ENCODE results near the gene SELENOI.
"Not testable (repeated sequence)": the region's sequence is repeated elsewhere in the genome, so short reads cannot be mapped to it uniquely, and the experiment has no call there.

The SELENOI gene

DNA sequence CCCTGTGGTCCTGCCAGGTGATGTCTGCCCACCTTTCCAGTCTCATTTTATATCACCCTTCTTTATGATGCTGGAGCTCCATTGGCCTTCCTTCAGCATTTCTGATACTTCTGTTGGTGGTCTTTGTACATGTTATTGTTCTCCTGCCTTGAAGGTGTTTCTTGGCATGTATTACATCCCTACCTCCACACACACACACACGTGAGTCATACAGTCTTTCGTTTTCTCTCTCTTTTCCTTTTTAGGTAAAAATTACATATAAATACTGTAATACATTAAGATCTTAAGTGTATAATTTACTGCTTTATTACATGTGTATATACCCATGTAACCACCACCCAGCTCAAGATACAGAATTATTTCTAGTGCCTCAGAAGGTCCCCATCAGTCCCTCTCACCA, 10.8 kb downstream of the SELENOI start:
- no peak for DNase-seq (ENCODE audit: low read depth, low spot score)

DNA sequence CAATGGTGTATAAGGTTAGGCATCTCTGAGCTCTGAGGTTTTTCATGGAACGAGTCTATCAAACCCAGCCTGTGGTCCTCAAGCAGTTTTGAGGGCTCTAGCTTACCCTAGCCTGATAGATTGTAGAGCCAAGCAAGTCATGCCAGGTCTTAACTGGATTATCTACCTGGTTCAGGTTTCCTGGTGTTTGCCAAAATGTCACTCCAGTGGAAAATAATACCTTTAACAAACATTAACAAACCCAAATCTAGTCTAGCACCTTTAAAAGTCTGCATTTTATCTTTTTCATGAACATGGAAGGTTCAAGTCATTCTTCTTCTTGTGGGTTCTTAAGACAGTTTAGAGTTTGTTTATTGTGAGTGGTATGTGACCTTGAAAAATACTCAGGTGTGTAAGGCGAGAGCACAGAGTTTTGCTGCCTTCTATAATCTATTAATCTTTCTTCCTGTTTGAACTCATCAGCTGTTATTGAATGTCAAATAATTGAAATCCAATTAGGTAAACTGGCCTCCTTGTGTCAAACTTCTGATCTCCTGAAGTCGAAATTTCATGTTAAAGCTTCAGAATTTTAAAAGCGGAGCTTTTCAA, 14.0 kb downstream of the SELENOI start:
- no peak for DNase-seq (ENCODE audit: low read depth, low spot score)

DNA sequence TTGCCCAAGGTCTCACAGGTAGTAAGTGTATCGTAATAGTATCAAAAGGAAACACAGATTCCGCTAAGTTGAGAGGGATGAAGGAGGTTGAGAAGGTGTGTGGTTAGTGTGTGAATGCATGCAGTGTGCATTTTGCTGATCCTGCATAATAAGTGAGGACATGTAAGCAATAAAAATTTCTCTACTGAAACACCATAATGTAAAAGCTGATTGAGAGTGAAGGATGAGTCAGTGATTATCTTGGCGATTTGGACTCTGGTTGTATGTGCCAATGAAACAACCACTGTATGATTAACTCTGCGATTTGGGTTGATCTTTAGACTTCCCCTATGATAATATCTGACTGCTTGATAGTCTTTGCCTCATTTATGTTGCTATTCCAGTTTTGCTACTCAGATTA, 17.4 kb downstream of the SELENOI start:
- no peak for DNase-seq (ENCODE audit: low read depth, low spot score)

DNA sequence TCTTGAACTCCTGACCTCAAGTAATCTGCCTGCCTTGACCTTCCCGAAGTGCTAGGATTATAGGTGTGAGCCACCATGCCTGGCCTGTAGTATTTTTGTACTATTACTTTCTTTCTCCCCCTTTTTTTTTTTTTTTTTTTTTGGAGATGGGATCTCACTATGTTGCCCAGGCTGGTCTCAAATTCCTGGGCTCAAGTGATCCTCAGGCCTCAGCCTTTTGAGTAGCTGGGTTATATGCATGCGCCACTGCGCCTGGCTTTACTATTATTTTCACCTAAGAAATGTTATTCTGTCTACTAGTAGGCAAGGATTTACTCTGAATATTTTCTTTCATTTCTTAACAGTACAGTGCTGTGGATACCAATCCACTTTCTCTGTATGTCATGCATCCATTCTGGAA, 18.0 kb downstream of the SELENOI start:
- no peak for DNase-seq (ENCODE audit: low read depth, low spot score)

DNA sequence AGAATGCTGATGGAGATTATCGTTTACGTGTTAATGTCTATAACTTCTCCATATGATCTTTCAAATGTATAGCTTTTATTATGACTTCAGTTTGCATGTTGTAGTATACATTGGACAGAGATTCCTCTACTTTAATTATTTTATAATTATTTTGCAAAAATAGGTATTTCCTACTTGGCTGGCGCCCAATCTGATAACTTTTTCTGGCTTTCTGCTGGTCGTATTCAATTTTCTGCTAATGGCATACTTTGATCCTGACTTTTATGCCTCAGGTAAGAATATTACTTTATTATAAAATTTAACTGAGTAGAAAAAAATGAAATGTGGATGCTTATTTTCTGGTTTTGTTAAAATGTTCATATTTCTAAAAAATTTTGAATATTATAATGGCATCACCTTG, 18.7 kb downstream of the SELENOI start:
- DNase-seq (ENCODE audit: low read depth, low spot score): no peak

DNA sequence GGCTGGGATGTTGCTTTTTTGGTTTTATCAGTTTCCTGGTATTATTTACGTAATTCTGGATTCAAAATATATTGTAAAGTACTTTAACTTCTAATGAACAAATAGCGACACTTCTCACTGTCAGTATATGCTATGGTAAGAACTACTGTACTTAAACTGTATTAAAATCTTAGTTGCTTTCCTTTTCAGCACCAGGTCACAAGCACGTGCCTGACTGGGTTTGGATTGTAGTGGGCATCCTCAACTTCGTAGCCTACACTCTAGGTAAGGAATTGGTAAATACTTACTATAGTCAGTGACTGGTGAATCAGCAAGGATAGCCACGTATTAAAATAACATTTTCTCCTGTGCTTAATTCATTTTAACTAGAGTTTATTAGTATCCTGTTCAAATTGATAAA, 21.0 kb downstream of the SELENOI start:
- no peak for DNase-seq (ENCODE audit: low read depth, low spot score)

DNA sequence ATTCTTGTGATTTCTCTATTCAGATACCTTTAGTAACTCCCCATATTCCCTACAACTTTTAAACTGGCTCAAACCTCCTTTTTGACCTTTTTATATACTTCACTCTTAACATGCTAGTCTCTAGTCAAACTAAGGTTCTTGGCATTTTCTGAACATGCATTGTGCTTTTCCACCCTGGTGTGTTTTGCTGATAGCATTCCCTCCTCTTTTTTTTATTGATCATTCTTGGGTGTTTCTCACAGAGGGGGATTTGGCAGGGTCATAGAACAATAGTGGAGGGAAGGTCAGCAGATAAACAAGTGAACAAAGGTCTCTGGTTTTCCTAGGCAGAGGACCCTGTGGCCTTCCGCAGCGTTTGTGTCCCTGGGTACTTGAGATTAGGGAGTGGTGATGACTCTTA, 23.7 kb downstream of the SELENOI start:
- not testable (repeated sequence) for DNase-seq (ENCODE audit: low read depth, low spot score)

DNA sequence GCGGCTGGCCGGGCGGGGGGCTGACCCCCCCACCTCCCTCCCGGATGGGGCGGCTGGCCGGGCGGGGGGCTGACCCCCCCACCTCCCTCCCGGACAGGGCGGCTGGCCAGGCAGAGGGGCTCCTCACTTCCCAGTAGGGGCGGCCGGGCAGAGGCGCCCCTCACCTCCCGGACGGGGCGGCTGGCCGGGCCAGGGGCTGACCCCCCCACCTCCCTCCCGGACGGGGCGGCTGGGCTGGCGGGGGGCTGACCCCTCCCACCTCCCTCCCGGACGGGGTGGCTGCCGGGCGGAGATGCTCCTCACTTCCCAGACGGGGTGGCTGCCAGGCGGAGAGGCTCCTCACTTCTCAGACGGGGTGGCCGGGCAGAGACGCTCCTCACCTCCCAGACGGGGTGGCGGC, 25.0 kb downstream of the SELENOI start:
- DNase-seq (ENCODE audit: low read depth, low spot score): not testable (repeated sequence)

DNA sequence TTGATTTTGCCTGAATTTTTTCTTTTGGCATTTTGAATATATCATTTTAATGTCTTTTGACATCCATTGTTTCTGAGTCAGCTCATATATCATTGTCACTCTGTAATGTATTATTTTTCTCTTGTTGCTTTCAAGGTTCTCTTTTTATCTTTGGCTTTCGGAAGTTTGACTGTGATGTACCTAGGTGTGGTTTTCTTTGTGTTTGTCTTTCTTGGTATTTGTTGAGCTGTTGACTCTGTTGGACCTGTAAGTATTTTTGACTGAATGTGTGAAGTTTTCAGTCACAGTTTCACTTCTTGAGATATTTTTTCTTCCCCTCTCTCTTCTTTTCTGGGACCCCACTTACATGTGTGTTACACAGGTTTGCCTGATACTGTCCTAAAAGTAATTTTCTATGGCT, 30.9 kb downstream of the SELENOI start:
- no peak for DNase-seq (ENCODE audit: low read depth, low spot score)

DNA sequence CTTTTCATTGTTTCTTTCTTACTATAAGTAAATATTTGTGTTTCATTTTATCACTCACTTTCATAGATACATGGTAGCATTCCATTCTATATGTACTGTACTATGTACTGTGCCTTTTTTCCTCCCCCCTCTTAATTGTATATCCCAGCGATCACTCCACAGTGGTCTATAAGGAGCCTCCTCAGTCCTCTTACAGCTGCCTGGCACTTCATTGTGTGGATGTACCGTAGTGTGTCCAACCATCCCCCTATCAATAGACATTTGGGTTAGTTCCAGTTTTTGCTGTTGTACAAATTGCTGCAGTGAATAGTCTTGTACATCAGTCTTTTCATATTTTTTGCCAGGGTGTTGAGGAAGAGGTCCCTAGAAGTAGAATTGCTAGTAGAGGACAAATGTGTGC, 34.3 kb downstream of the SELENOI start:
- no peak for DNase-seq (ENCODE audit: low read depth, low spot score)

DNA sequence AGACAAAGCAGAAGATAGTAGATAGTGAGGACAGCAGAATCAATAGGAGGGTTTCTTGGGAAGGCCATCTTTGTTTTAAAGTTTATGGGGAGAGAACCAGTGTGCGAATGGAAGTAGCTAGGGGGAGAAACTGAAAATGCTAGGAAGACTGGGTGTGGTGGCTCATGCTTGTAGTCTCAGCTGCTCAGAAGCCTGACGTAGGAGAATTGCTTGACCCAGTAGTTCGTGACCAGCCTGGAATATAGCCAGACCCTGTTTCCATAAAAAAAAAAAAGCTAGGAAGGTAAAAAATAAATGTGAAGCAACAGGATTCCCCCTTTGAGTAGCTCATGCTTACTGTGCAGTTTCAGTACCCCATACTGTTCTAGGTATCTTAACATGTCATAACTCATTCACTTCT, 36.6 kb downstream of the SELENOI start:
- DNase-seq (ENCODE audit: low read depth, low spot score): no peak

DNA sequence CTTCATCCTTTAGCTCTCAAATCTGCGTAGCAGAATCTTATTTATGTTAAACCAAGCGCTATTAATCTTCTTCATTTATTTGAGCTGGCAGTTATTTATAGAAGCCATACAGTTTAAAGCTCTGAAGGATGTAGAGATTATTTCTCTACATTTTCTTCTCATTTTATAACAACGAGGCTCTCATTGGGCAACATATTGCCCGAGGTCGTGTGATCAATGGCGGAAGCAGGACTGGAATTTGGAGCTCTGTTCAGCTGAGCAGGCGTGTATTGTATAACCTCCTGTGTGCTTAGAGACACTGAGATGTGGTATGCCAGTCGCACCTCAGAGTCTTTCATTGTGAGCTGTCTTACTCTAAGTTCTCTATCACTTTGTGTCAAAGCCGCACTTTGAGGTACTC, 38.2 kb downstream of the SELENOI start:
- DNase-seq (ENCODE audit: low read depth, low spot score): peak; percentile 40

DNA sequence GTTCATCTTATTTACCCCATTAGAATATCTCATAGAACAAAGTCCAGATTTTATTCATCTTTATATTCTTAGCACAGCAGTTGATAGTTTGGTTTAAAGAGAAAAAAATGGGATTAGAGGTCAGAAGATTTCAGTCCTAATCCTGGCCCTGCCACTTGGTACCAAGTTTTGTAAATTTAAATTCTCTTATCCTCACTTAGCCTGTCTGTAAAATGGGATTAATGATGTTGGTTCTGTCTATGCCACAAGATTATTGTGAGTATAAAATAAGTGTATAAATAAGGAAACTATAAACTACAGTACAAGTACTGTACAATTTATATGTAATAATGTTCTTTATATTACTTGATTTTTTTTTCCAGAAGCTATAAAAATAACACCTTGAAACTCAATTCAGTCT, 38.7 kb downstream of the SELENOI start:
- DNase-seq (ENCODE audit: low read depth, low spot score): no peak

DNA sequence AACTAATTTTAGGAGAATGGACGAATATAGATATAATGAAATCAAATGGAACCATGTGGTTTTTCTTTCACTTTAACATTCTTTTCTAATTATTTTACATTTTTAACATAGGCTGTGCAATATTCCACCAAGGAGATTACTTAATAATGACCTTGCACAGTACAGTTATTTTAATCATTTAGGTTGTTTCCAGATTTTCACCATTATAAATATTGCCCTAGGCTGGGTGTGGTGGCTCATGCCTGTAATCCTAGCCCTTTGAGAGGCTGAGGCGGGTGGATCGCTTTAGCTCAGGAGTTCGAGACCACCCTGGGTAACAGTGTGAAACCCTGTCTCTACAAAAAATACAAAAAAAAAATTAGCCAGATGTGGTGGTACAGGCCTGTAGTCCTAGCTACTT, 41.2 kb downstream of the SELENOI start:
- DNase-seq (ENCODE audit: low read depth, low spot score): no peak

DNA sequence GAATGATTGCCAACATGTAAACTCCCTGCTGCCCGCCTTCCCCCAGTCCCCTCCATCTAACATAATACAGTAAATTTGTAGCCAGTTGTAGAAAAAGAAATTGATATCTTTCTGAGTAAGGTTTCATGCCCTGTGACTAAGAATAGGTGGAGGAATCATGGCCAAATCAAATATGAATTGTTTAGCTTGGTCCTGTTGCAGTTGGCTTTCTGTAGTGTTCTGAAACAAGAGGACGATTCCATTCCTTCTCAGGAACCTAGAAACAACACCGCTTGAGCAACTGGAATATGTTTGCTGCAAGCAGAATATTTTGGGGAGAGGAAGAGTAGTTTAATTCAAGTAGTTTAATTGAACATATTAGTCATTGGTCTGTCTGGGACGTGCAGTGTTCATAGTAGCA, 48.8 kb downstream of the SELENOI start:
- no peak for DNase-seq (ENCODE audit: low read depth, low spot score)

DNA sequence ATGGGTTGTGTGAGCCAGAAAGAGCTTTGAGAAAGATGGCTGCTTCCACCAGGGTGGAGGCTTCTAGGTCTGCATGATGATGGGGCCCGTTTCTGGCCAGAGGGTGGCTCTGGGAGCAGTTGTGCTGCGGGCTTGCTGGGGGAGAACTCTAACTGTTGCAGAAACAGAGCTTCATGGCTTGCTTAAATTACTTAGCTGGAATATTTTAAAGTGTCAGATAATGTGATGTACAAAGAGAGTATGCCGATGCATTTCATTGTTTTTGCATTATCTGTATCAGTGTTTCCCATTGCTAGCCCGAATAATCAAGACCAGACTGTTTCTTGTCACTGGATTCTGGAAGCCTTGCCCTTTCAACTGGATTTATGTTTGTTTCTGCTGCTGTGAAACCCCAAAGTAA, 49.5 kb downstream of the SELENOI start:
- no peak for DNase-seq (ENCODE audit: low read depth, low spot score)

DNA sequence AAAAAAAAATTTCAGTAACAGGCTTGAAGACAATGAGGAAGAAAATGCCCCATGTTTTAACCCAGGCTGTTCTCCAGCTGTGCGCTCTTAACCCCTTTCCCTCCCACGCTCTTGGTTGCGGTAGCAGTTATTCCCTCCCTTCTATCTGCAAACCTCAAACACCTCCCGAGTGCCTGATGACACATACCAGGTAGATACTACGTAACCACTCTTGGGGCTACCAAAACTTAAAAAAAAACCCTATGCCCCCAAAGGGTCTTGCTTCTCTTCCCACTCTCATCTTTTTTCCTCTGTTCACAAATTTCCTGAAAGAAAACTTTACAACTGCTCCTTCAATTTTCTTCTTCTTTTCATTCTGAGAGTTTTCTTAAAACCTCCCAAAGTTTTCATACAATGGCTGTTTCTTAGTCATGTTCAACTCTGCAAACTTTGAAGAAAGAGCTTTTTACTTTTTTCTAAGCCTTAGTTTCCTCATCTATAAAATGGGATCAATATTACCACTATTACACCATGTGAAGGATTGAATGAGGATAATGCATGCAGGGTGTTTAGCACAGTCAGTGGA, 50.9 kb downstream of the SELENOI start:
- no peak for DNase-seq (ENCODE audit: low read depth, low spot score)

DNA sequence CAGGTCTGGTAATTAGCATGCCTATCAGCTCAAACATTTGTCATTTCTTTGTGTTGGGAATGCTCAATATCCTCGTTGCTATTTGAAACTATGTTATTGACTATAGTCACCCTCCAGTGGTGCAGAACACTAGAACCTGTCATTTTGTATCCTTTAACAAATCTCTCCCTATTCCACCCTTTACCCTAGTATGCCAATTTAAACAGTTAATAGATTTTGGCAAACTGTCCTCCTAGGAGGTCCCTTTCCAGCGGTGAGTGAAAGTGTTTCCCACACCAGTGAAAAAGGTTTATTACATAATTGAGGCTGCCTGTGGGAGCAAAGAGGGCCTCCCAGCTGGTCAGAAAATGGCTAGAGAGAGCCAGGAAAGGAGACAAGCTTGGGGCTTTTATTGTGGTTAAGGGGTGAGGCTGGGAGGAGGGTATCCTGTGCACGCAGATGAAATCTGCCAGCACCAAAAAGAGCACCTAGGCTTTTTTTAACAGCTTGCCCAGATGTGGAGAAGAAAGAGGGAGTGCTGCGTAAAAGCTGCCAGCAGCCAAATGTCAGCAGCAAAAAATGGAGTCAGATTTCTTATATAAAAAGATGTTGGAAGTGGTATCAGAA, 53.9 kb downstream of the SELENOI start:
- DNase-seq (ENCODE audit: low read depth, low spot score): no peak

DNA sequence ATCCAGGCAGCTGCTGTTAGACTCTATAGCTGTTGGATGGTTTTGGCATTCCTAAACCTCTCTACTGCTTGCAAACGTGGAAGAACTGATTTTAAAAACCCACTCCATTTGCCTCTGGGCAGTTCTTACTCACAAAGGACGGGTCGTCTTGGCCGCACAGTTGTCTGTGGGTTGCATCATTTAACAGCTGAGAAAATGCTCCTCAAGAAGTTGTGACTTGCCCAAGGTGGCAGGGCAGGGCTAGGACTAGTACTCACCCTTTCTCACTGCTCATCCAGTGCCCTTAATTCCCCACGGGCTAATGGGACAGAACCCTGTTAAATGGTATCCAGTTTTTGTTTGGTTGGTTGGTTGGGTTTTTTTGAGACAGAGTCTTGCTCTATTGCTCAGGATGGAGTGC, 54.8 kb downstream of the SELENOI start:
- no peak for DNase-seq (ENCODE audit: low read depth, low spot score)

DNA sequence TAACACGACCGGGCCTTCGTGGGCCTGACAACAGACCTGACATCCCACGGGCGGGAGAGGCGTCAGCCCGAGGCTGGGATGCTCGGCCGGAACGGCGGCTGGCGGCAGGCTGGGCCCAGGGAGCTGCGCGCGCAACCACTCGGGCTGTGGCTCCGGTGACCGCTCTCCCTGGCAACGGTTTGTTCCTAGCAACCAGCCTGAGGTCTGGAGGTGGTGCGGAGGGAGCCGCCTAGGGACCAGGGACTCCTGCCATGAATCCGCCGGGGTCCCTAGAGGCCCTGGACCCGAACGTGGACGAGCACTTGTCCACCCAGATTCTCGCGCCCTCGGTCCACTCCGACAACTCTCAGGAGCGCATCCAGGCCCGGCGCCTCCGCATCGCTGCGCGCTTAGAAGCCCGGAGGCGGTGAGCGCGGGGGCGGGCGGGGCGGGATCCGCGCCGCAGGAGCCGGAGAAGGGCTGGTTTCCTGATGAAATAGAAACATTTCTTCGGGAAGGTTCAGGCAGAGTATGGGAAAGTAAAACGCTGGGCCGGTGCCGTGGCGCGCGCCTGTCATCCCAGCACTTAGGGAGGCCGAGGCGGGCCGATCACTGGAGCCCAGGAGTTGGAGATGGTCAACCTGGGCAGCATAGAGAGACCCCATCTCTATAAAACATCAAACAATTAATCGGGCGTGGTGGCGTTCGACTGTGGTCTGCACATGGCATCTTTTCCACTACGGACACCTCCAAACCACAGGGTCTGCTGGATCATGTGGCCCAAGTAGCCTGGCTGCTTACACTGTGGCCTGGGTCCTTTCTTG, 56.0 kb downstream of the SELENOI start, which contains the start of gene DRC1:
Gene DRC1 (plus strand): TSS at position 182 of the 803 bp plus-strand sequence. CDS start 70 bp downstream, at position 252.
- peak; percentile 94 for DNase-seq (ENCODE audit: low read depth, low spot score)

DNA sequence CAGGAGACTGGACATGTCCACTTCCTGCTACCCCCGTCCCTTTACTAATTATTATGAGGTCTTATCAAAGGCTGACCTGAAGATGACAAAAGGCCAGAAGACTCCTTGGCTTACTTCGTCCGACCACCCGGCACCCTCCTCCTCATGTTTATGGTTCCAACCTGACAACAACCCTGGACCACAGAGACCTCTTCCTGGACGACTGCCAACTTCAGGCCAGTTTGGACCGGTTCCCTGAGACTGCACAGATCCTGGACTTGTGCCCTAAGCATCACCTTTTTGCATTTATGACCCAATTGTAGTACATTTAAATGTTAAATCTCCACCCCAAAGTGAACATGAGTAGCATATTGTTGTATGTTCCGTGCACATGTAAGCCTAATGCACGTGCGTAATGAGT, 61.6 kb downstream of the SELENOI start:
- no peak for DNase-seq (ENCODE audit: low read depth, low spot score)

DNA sequence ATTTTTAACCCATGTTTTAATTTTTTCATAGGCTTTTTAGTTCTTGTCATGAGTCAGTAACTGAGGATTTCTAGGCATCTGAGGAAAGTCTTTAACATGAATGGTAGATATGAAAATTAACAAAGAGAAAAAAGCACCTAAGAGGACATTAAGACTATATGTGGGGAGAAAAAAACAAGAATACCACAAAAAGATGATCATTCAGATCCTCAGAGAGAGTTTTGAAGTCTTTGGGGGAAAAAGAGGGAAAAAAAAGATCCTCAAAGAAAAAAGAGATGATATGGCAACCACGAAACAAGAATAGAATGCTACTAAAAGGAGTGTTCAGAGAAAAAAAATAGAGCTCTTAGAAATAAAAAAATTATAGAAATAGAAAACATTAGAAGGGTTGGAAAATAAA, 63.8 kb downstream of the SELENOI start:
- DNase-seq (ENCODE audit: low read depth, low spot score): no peak

DNA sequence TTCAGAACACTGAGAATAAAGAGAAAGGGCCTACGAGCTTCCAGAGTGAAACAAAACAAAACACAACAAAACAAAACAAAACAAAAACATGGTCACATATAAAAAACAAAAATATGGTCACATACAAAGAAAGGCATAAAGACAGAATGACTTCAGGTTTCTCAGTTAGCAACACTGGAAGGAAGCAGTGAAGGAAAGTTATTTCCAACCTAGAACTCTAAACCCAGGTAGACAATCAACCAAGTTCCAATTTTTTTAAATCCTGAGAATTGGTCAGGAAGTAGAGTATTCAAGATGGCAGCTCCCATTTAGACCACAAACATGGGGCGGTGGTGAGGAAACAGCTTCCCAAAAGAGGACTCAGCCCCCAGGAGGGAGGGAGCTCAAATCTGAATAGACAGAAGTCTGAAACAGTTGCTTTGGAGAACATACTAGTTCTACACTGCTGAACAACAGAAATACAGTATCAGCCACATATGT, 64.9 kb downstream of the SELENOI start:
- no peak for DNase-seq (ENCODE audit: low read depth, low spot score)
